ENCODE measurements around the gene UBE4B. TPM values are rescaled to one million over a fixed set of nuclear protein-coding genes. Genes with fewer than 3 reads are reported as not detected.

UBE4B gene
- total and polyA plus RNA-seq, 9 of the 15 experiments (the other 6 are each of a cell fraction or from before 2014, with no cell fraction given) = 11.7 to 73.7 (median 40.1) TPM

DNA sequence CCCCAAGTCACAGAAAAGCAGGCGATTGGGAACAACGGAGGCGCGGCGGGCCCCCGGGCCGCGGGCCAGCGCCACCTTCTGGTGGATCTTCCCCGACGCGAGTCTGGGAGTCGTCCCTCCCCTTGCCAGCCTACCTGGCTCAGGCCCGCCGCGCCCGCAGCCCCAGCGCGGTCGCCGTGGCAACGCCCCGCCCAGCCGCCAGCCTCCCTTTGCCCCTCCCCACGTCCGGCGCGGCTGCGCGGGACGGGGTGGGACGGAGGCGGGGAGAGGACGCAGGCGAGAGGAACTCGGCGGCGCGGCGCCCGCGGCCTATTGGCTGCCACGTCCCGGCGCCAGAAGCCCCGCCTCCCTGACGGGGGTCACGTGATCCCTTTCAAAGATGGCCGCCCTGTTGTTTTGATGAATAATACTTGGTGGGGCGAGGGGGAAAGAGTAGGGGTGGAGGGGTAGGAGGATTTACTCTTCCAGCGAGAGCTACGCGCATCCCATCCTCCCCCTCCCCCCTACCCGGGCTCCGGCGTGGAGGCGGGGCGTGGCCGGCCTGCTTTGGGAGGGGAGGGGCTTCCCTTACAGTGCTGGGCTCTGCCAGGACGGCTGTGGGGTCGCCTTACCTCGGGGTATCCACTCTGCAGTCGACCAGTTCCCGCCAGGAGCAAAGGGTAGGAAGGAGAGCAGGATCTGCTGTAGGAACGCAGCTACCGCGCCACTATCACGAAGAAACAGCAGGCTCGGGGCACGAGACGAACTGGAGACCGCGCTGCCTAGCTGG lies at the start of gene UBE4B (continued):
- TF ChIP-seq ZNF75A (CRISPR knock-in tag; IDR thresholded peaks at IDR 0.05) = no peak
- TF ChIP-seq NELFE (IDR thresholded peaks at IDR 0.05; ENCODE audit: insufficient read depth, insufficient read length) = no peak
- no peak for TF ChIP-seq ZNF239 (CRISPR knock-in tag; IDR thresholded peaks at IDR 0.05)
- no peak for TF ChIP-seq ZNF121 (CRISPR knock-in tag; conservative IDR thresholded peaks at IDR 0.05)
- TF ChIP-seq NFYB (IDR thresholded peaks at IDR 0.05; ENCODE audit: extremely low read depth, insufficient read length) = peak; percentile 59
- no peak for TF ChIP-seq ZNF76 (CRISPR knock-in tag; IDR thresholded peaks at IDR 0.05; ENCODE audit: borderline replicate concordance)
- TF ChIP-seq NFRKB (IDR thresholded peaks at IDR 0.05; ENCODE audit: low read depth) = peak; percentile 76
- TF ChIP-seq DPF2 (IDR thresholded peaks at IDR 0.05) = 0 out of 2 replicates have a peak, but pooled peaks have one; percentile 20
- no peak for TF ChIP-seq PHB2 (IDR thresholded peaks at IDR 0.05; ENCODE audit: low read depth)
- TF ChIP-seq ZNF197 (CRISPR knock-in tag; IDR thresholded peaks at IDR 0.05; ENCODE audit: low read depth) = peak; percentile 36; the same call in 1 of the 2 replicates
- TF ChIP-seq PCBP1 (IDR thresholded peaks at IDR 0.05; ENCODE audit: low read depth, low read length, poor library complexity, severe bottlenecking) = peak; percentile 54
- TF ChIP-seq, protein P1, sequence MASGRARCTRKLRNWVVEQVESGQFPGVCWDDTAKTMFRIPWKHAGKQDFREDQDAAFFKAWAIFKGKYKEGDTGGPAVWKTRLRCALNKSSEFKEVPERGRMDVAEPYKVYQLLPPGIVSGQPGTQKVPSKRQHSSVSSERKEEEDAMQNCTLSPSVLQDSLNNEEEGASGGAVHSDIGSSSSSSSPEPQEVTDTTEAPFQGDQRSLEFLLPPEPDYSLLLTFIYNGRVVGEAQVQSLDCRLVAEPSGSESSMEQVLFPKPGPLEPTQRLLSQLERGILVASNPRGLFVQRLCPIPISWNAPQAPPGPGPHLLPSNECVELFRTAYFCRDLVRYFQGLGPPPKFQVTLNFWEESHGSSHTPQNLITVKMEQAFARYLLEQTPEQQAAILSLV (tag; IDR thresholded peaks at IDR 0.05) = no peak
- TF ChIP-seq, protein P2, sequence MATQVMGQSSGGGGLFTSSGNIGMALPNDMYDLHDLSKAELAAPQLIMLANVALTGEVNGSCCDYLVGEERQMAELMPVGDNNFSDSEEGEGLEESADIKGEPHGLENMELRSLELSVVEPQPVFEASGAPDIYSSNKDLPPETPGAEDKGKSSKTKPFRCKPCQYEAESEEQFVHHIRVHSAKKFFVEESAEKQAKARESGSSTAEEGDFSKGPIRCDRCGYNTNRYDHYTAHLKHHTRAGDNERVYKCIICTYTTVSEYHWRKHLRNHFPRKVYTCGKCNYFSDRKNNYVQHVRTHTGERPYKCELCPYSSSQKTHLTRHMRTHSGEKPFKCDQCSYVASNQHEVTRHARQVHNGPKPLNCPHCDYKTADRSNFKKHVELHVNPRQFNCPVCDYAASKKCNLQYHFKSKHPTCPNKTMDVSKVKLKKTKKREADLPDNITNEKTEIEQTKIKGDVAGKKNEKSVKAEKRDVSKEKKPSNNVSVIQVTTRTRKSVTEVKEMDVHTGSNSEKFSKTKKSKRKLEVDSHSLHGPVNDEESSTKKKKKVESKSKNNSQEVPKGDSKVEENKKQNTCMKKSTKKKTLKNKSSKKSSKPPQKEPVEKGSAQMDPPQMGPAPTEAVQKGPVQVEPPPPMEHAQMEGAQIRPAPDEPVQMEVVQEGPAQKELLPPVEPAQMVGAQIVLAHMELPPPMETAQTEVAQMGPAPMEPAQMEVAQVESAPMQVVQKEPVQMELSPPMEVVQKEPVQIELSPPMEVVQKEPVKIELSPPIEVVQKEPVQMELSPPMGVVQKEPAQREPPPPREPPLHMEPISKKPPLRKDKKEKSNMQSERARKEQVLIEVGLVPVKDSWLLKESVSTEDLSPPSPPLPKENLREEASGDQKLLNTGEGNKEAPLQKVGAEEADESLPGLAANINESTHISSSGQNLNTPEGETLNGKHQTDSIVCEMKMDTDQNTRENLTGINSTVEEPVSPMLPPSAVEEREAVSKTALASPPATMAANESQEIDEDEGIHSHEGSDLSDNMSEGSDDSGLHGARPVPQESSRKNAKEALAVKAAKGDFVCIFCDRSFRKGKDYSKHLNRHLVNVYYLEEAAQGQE (IDR thresholded peaks at IDR 0.05; ENCODE audit: borderline replicate concordance) = peak; percentile 89
- TF ChIP-seq, protein P2 (CRISPR knock-in tag; IDR thresholded peaks at IDR 0.05; ENCODE audit: low read depth) = no peak
- TF ChIP-seq, protein P3, sequence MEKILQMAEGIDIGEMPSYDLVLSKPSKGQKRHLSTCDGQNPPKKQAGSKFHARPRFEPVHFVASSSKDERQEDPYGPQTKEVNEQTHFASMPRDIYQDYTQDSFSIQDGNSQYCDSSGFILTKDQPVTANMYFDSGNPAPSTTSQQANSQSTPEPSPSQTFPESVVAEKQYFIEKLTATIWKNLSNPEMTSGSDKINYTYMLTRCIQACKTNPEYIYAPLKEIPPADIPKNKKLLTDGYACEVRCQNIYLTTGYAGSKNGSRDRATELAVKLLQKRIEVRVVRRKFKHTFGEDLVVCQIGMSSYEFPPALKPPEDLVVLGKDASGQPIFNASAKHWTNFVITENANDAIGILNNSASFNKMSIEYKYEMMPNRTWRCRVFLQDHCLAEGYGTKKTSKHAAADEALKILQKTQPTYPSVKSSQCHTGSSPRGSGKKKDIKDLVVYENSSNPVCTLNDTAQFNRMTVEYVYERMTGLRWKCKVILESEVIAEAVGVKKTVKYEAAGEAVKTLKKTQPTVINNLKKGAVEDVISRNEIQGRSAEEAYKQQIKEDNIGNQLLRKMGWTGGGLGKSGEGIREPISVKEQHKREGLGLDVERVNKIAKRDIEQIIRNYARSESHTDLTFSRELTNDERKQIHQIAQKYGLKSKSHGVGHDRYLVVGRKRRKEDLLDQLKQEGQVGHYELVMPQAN (IDR thresholded peaks at IDR 0.05; ENCODE audit: borderline replicate concordance) = peak; percentile 84
- peak; percentile 99 for TF ChIP-seq RAD51 (IDR thresholded peaks at IDR 0.05; ENCODE audit: borderline replicate concordance, low read depth)

Measured in K562 (cell line).